ENCODE measurements around the gene DCLK2.

DCLK2 gene

GRCh38 chr4:150306719-150307118 is 228.5 kb downstream of the DCLK2 start:
- Histone ChIP-seq H3K4me1 (ENCODE audit: low read depth, poor library complexity, severe bottlenecking) (no peaks in the 10 kb centered on the region), H3K27me3 (ENCODE audit: insufficient read depth, low read depth) (no peaks in the 10 kb centered on the region), H3K27ac (no peak overlapping the region)

More at GRCh38 chr4:150306719-150307118, 228.5 kb downstream of the DCLK2 start:
- no peaks in the 10 kb centered on the region for H3K36me3 ChIP-seq (ENCODE audit: insufficient read depth)
- no peak overlapping the region for H2AFZ ChIP-seq (ENCODE audit: low read depth)
- H3K79me2 ChIP-seq (ENCODE audit: insufficient read depth, low read depth), result no peaks in the 10 kb centered on the region
- H3K9ac ChIP-seq, result no peak overlapping the region
- H3K4me3 ChIP-seq (IDR thresholded peaks at IDR 0.05; ENCODE audit: insufficient read depth, low read depth, low read length), result no peak overlapping the region
- TF ChIP-seq CTCF (conservative IDR thresholded peaks at IDR 0.05; ENCODE audit: low read depth, low read length), result no peak
- H4K20me1 ChIP-seq (ENCODE audit: insufficient read depth), result no peaks in the 10 kb centered on the region
- no peak overlapping the region for H3K4me2 ChIP-seq
